Heart left ventricle (tissue), 16 donors: ENCODE data around the gene GIPC3. TPM values are rescaled to one million over a fixed set of nuclear protein-coding genes. Genes with fewer than 3 reads are reported as not detected.

Source experiments
- ATAC-seq, 4 donors: fragments of 200-7000 bp; cut with Tn5 transposase; one replicate each; pipeline ENCODE4 v1.9.1; 2020 to 2022; ENCODE audit warnings: moderate library complexity in 4 of 4, mild to moderate bottlenecking in 3 of 4, moderate number of reproducible peaks in 1 of 4
- DNase-seq, 5 donors: peaks; one replicate each; pipeline ENCODE4 v3.0.0-alpha.2; 2020
- H3K27ac ChIP-seq, 12 donors: fragments of 200-600 bp; sonication (generic) in 4 of 12; one replicate each; pipeline versions ENCODE4 v1.5.0 to v1.8.0; 2016 to 2022; ENCODE audit warnings: mild to moderate bottlenecking in 2 of 12
- H3K27me3 ChIP-seq, 9 donors: fragments of 200-600 bp; sonication (generic) in 2 of 9; one replicate each; pipeline versions ENCODE4 v1.5.1 to v1.8.0; 2016 to 2022; ENCODE audit warnings: mild to moderate bottlenecking in 3 of 9
- H3K36me3 ChIP-seq, 9 donors: fragments of 200-600 bp; sonication (generic) in 2 of 9; one replicate each; pipeline versions ENCODE4 v1.5.0 to v1.8.0; 2018 to 2022; ENCODE audit warnings: mild to moderate bottlenecking in 2 of 9
- H3K4me1 ChIP-seq, 12 donors: fragments of 200-600 bp; sonication (generic) in 4 of 12; one replicate each; pipeline versions ENCODE4 v1.5.0 to v1.8.0; 2016 to 2022; ENCODE audit warnings: mild to moderate bottlenecking in 3 of 12
- H3K4me3 ChIP-seq, 12 donors: fragments of 200-600 bp; sonication (generic) in 4 of 12; one replicate each; pipeline versions ENCODE4 v1.5.0 to v1.8.0; 2017 to 2022; ENCODE audit warnings: mild to moderate bottlenecking in 9 of 12, moderate library complexity in 4 of 12
- H3K9me3 ChIP-seq, 12 donors: fragments of 200-600 bp; sonication (generic) in 4 of 12; one replicate each; pipeline versions ENCODE4 v1.5.0 to v1.8.0; 2016 to 2022; ENCODE audit warnings: mild to moderate bottlenecking in 1 of 12
- POLR2A ChIP-seq, 2 donors: fragments of 450-650 bp; IDR thresholded peaks; one replicate each; pipeline ENCODE4 v1.6.1; 2017; ENCODE audit warnings: antibody characterized with exemption in 2 of 2, mild to moderate bottlenecking in 2 of 2, moderate library complexity in 2 of 2
- WGBS, 4 donors: extraction: QIAGEN DNeasy Blood & Tissue Kit in 2 of 4; methylation state at CpG; one replicate each; pipeline versions ENCODE4 v1.1.5 to v1.1.7; 2013 to 2018; 5-methylcytosine and 5-hydroxymethylcytosine counted together
- intact Hi-C, 10 donors: fragments of 100-400 bp; cut with DNase I; formaldehyde crosslinking; loops; one replicate each; pipeline versions ENCODE4 v1.11.1 to v1.14.2; 2022
- polyA plus RNA-seq, 2 donors: library from polyadenylated mRNA; stranded (reverse); fragments of 200-250 nt; gene quantifications; one replicate each; pipeline ENCODE4 v1.2.3, GENCODE V29; 2013
- total RNA-seq, 9 donors: library from RNA; depleted of rRNA in 2 of 9; stranded (reverse); fragments of >200 nt in 2 of 9; fragmentation: NEBNext Ultra II Directional in 3 of 9; extraction: Animal tissue kit (Norgen Biotek cat#: 25700) in 3 of 9; gene quantifications; one replicate each; pipeline versions ENCODE4 v1.1.0 to v1.2.4, GENCODE V29; 2016 to 2023
- TF ChIP-seq, protein P1 (sequence below), 12 donors: fragments of 200-600 bp; sonication (generic) in 4 of 12; IDR thresholded peaks; one replicate each; pipeline versions ENCODE4 v1.5.0 to v1.8.0; 2018 to 2022; ENCODE audit warnings: antibody characterized with exemption in 12 of 12, mild to moderate bottlenecking in 5 of 12
- donor health status: ischemic (EF 13 %, LVEDD 7.1; RV severe dilation, severe dysfunction).
- donor health status: healthy with polysubstance abuse.
- donor health status: DM: no; HTN: yes; CAD: no.
- donor health status: DM: no; HTN: no; CAD: no.
- donor health status: ischemic (EF 25% LVEDD 6.9; RV normal size, moderate dysfunction).
- donor health status: ischemic (EF 25% LVEDD 5.7; RV mildly dilated, moderate dysfunction).
- donor health status: healthy.
- donor health status: DM: yes; HTN: yes; CAD: no.
- donor health status: ischemic (EF 35%, LVEDD 5.7; RV mildly dilated, moderate dysfunction).
- donor health status: nonischemic (EF 11% LVEDD 7.7; RV severe dilation, severe dysfunction).
- donor health status: DM: yes; HTN: yes; CAD: no.
- donor health status: PGD.
- donor health status: ischemic (EF 29% LVEDD 5.4; RV normal size, mild dysfunction).
- donor health status: nonischemic (EF 23%, LVEDD 6.1; RV moderate dilation, normal function).

Gene GIPC3
- total and polyA plus RNA-seq, 11 donors: 1.00 to 3.3 (median 2.0) TPM

DNA sequence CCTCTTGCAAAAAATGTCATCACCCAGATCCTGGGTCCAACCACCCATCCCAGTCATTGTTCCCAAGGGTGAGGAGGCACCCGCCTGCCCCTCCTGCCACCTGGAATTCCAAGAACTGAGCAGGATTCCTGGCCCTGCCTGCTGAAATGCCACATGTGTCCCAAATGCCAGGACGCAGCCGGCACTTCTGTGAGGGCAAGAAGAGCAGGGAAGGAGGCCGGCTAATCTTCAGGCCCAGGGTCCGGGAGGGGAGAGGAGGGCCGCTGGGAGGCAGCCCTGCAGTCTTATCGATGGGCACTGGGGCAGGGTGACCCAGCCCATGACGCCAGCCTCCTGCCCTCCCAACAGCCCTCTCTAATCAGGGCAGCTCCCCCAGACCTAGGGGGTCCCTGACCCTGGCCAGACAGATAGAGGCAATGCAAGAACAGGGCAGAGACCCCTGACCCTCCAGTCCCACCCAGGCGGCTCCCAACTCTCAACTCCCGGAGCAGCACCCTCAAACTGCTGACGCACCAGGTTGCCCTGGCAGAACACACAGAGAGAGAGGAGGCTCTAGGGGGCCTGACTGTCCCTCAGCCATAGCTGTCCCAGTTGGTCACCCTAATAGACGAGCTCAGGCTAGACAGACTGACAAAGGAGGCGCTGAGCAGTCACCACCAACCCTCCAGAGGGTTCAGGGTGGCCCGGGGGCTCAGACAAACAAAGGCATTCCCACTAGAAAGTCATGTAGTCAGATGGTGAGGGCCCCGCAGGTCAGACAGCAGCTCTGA is 29.4 kb upstream of the GIPC3 start:
- H3K9me3 ChIP-seq: no peaks in the 10 kb centered on the region
- peak overlapping the region in 10 of 12 donors; percentile 66 to 99 (median 88) for H3K4me3 ChIP-seq
- ATAC-seq: no peak
- H3K36me3 ChIP-seq: peaks cover 0 to 4% (median 0%) of the 10 kb centered on the region in 9 donors
- WGBS, 4 donors: 75 to 83% (median 77%) methylated on average over 13 to 15 of the region's 15 CpGs
- peaks cover 0 to 54% (median 28%) of the 10 kb centered on the region in 12 donors for H3K4me1 ChIP-seq
- intact Hi-C loops: loop anchor here in 5 of 10 donors (2.0 to 10.0 kb wide), 5 partner anchors 17 to 159 kb away; partner anchors contain the start of genes HMG20B (in 2 of the 5) and FZR1 (in 1 of the 5)
- no peaks in the 10 kb centered on the region for H3K27me3 ChIP-seq
- H3K27ac ChIP-seq: peak overlapping the region in 2 of 12 donors; percentile 2 to 4
- TF ChIP-seq POLR2A (IDR thresholded peaks at IDR 0.05): no peak
- TF ChIP-seq, protein P1, sequence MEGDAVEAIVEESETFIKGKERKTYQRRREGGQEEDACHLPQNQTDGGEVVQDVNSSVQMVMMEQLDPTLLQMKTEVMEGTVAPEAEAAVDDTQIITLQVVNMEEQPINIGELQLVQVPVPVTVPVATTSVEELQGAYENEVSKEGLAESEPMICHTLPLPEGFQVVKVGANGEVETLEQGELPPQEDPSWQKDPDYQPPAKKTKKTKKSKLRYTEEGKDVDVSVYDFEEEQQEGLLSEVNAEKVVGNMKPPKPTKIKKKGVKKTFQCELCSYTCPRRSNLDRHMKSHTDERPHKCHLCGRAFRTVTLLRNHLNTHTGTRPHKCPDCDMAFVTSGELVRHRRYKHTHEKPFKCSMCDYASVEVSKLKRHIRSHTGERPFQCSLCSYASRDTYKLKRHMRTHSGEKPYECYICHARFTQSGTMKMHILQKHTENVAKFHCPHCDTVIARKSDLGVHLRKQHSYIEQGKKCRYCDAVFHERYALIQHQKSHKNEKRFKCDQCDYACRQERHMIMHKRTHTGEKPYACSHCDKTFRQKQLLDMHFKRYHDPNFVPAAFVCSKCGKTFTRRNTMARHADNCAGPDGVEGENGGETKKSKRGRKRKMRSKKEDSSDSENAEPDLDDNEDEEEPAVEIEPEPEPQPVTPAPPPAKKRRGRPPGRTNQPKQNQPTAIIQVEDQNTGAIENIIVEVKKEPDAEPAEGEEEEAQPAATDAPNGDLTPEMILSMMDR (IDR thresholded peaks at IDR 0.05): no peak
- DNase-seq: no peak

DNA sequence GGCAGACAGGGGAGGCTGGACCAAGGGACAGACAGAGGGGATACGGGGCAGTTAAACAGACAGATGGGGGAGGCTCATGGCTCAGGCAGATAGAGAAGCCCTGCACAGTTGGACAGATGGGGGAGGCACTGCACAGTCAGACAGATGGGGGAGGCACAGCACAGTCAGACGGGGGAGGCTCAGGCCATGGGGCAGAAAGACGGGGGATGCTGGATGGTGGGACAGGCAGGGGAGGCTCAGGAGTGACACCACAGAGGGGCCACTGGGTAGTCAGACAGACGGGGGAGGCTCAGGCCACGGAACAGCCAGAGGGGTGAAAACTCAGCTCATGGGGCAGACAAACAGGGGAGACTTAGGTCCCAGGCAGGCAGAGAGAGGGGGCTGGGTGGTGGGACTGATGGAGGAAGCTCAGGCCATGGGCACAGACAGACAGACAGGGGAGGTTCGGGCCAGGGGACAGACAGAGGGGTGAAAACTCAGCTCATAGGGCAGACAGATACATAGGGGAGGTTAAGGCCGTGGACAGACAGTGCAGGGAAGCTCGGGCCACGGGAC is 28.8 kb upstream of the GIPC3 start:
- intact Hi-C loops: loop anchor here in 5 of 10 donors (2.0 to 10.0 kb wide), 4 partner anchors 16 to 158 kb away; partner anchors contain the start of gene HMG20B (in 2 of the 5)
- DNase-seq (no peak), ATAC-seq (no peak)
- no peak for TF ChIP-seq POLR2A (IDR thresholded peaks at IDR 0.05)
- TF ChIP-seq, protein P1 (IDR thresholded peaks at IDR 0.05): no peak
- H3K27me3 ChIP-seq: no peaks in the 10 kb centered on the region
- H3K9me3 ChIP-seq: no peaks in the 10 kb centered on the region
- peak overlapping the region; percentile 66 to 99 (median 91) for H3K4me3 ChIP-seq
- H3K4me1 ChIP-seq: peaks cover 0 to 54% (median 28%) of the 10 kb centered on the region in 12 donors
- no peaks in the 10 kb centered on the region for H3K36me3 ChIP-seq
- H3K27ac ChIP-seq: peak overlapping the region in 9 of 12 donors; percentile 53 to 86 (median 72)
- 30 to 38% (median 35%) methylated on average over 9 of the region's 9 CpGs for WGBS, 4 donors

DNA sequence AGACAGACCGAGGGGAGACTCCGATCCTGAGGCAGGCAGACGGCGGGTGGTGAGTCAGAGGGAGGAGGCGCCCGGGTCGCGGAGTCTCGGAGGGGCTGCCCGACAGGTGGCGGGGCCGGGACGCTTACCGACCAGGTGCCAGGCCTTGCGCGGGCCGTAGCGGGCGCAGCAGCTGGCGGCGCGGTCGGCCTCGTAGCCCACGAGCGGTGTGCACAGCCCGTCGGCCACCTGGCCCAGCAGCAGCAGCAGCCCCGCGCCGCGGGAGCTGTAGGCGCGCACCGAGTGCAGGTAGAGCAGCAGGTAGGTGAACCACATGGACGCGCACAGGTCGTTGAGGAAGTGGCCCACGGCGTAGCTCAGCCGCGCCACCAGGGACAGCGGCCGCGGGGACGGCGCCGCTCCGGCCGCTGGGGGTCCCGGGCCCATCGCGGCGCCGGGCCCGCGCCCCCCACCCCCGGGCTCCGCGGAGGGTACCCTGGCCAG is 28.3 kb upstream of the GIPC3 start:
- TF ChIP-seq, protein P1 (IDR thresholded peaks at IDR 0.05): peak in 3 of 12 donors; percentile 7 to 18 (median 11)
- TF ChIP-seq POLR2A (IDR thresholded peaks at IDR 0.05): no peak
- intact Hi-C loops: loop anchor here in 5 of 10 donors (2.0 to 10.0 kb wide), 4 partner anchors 16 to 158 kb away; partner anchors contain the start of gene HMG20B (in 2 of the 5)

More for the DNA sequence above, 28.3 kb upstream of the GIPC3 start:
- ATAC-seq (peak in 1 of 4 donors; percentile 4), DNase-seq (no peak)
- H3K4me3 ChIP-seq: peak overlapping the region; percentile 66 to 99 (median 91)
- H3K27ac ChIP-seq: peak overlapping the region; percentile 32 to 86 (median 72)
- peaks cover 0 to 54% (median 28%) of the 10 kb centered on the region in 12 donors for H3K4me1 ChIP-seq
- no peaks in the 10 kb centered on the region for H3K9me3 ChIP-seq
- no peaks in the 10 kb centered on the region for H3K36me3 ChIP-seq
- no peaks in the 10 kb centered on the region for H3K27me3 ChIP-seq
- 0 to 3% (median 1%) methylated on average over 12 to 60 of the region's 60 CpGs for WGBS, 4 donors
